Nephron progenitor cell (in vitro differentiated cells): Measurements from ENCODE around the gene HSF5.
A peak's percentile ranks its signal among the peaks of the same experiment; 100 is the strongest.
"Not testable (repeated sequence)": the region's sequence is repeated elsewhere in the genome, so short reads cannot be mapped to it uniquely, and the experiment has no call there.

Source experiments
- DNase-seq: peaks from one replicate; pipeline ENCODE4 v3.0.0; 2021
- H3K27ac Mint-ChIP-seq: 2 replicates; pipeline ENCODE4 v1.8.0; 2021; ENCODE audit warnings: mild to moderate bottlenecking, moderate library complexity, mixed read lengths
- H3K27me3 Mint-ChIP-seq: 2 replicates; pipeline ENCODE4 v1.8.0; 2021; ENCODE audit warnings: mild to moderate bottlenecking, low read depth, mixed read lengths; ENCODE audit not compliant: poor library complexity
- H3K36me3 Mint-ChIP-seq: 2 replicates; pipeline ENCODE4 v1.8.0; 2021; ENCODE audit warnings: low read depth, mixed read lengths
- H3K4me1 Mint-ChIP-seq: 2 replicates; pipeline ENCODE4 v1.8.0; 2021; ENCODE audit warnings: mixed read lengths
- H3K4me3 Mint-ChIP-seq: 2 replicates; pipeline ENCODE4 v1.8.0; 2021; ENCODE audit warnings: mild to moderate bottlenecking, moderate library complexity, mixed read lengths
- H3K9me3 Mint-ChIP-seq: 2 replicates; pipeline ENCODE4 v1.8.0; 2021; ENCODE audit warnings: mild to moderate bottlenecking, moderate library complexity, mixed read lengths
- TF ChIP-seq, protein P1 (sequence below): fragments of 200-600 bp; sonication (generic); IDR thresholded peaks from 2 replicates; pipeline ENCODE4 v1.5.0; 2021; ENCODE audit warnings: antibody characterized with exemption

Gene HSF5

DNA sequence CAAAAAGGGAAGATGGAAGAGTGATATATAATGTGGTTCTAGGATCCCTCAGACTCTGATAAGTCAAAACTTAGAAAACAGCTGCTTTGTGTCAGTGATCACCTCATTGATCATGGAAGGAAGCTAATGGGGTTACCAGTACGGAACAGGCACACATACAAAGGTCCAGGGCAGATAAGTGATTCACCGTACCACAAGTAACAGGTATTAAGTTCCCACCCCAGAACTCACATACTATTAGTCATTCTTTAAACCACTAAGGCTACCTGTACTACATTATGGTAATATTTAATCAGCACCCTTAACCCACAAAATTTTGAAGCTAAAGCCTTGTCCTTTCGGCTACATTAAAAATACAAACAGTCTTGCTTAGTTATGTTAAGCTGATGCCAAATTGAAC, 88.2 kb downstream of the HSF5 start:
- H3K4me3 Mint-ChIP-seq, result no peak overlapping the region
- H3K27me3 Mint-ChIP-seq, result no peaks in the 10 kb centered on the region
- no peak for DNase-seq
- TF ChIP-seq, protein P1, sequence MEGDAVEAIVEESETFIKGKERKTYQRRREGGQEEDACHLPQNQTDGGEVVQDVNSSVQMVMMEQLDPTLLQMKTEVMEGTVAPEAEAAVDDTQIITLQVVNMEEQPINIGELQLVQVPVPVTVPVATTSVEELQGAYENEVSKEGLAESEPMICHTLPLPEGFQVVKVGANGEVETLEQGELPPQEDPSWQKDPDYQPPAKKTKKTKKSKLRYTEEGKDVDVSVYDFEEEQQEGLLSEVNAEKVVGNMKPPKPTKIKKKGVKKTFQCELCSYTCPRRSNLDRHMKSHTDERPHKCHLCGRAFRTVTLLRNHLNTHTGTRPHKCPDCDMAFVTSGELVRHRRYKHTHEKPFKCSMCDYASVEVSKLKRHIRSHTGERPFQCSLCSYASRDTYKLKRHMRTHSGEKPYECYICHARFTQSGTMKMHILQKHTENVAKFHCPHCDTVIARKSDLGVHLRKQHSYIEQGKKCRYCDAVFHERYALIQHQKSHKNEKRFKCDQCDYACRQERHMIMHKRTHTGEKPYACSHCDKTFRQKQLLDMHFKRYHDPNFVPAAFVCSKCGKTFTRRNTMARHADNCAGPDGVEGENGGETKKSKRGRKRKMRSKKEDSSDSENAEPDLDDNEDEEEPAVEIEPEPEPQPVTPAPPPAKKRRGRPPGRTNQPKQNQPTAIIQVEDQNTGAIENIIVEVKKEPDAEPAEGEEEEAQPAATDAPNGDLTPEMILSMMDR, result no peak
- no peaks in the 10 kb centered on the region for H3K9me3 Mint-ChIP-seq
- no peaks in the 10 kb centered on the region for H3K36me3 Mint-ChIP-seq
- peaks cover 43% of the 10 kb centered on the region for H3K4me1 Mint-ChIP-seq
- H3K27ac Mint-ChIP-seq, result no peak overlapping the region

DNA sequence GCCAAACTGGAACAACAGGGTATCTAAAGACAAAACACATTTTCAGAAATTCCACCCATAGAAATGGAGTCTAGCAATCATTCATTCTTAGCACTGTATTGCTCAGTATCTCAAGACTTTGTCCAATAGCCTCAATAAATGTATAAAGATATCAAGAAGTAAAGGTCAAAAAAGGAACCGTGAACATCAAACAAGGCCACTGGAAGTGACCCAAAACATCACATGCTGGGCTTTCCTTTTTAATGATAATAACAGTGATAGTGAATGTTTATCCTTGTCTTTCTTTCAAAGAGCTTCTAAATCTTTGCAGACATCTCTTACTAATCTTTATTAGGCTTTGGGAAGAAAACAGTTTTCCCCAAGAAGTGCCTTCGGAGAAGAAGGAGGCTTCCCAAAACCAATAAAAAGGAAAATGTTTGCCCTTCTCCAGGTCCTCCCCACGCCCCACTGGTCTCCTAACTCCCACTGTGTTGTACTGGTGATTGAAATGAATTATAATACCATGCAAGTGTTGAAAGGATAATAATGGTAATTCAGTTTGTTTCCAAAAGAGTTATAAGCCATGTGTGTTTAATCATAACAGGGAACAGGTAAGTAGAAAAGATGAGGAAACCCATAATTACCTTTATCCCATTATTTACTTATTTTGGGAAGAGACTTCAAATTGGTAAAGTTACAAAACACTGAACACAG, 89.5 kb downstream of the HSF5 start:
- no peak overlapping the region for H3K4me3 Mint-ChIP-seq
- peaks cover 42% of the 10 kb centered on the region for H3K4me1 Mint-ChIP-seq
- no peak for DNase-seq
- H3K27ac Mint-ChIP-seq, result no peak overlapping the region
- no peaks in the 10 kb centered on the region for H3K9me3 Mint-ChIP-seq
- TF ChIP-seq, protein P1, result no peak
- H3K36me3 Mint-ChIP-seq, result no peaks in the 10 kb centered on the region
- H3K27me3 Mint-ChIP-seq, result no peaks in the 10 kb centered on the region

DNA sequence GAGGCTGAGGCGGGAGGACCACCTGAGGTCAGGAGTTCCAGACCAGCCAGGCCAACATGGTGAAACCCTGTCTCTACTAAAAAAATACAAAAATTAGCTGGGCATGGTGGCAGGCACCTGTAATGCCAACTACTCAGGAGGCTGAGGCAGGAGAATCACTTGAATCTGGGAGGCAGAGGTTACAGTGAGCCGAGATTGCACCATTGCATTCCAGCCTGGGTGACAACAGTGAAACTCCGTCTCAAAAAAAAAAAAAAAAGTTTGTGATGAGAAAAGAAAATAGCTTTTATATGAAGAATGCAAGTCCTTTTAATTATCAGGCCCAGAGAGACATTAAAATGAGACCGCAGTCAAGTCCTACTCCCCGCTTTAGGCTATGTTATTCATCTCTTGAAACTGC, 90.8 kb downstream of the HSF5 start:
- H3K27ac Mint-ChIP-seq, H3K4me3 Mint-ChIP-seq, DNase-seq, H3K27me3 Mint-ChIP-seq, H3K36me3 Mint-ChIP-seq, H3K9me3 Mint-ChIP-seq: not testable (repeated sequence)
- H3K4me1 Mint-ChIP-seq, result peaks cover 29% of the 10 kb centered on the region

DNA sequence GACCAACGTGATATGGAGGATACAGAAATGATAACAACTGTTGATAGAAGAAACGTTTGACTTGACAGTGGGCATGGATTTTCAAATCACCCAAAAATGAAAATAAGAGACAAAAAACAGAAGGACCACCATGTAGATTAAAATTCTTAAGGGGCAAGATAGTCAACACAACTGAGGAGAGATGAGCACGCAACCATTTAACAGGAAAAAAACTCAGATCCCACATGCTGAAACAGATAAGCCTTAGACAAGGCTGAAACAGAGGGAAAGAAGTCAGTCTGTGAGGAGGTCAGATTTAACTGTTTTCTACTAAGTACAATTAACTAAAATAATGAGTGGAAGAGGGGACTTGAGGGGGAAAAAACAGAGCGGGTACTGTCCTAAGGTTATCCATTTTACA, 92.0 kb downstream of the HSF5 start:
- Mint-ChIP-seq H3K9me3 (no peaks in the 10 kb centered on the region), H3K27ac (no peak overlapping the region), H3K36me3 (no peaks in the 10 kb centered on the region), H3K4me3 (no peak overlapping the region), H3K27me3 (no peaks in the 10 kb centered on the region), H3K4me1 (peaks cover 31% of the 10 kb centered on the region)
- no peak for DNase-seq
- TF ChIP-seq, protein P1, result no peak

DNA sequence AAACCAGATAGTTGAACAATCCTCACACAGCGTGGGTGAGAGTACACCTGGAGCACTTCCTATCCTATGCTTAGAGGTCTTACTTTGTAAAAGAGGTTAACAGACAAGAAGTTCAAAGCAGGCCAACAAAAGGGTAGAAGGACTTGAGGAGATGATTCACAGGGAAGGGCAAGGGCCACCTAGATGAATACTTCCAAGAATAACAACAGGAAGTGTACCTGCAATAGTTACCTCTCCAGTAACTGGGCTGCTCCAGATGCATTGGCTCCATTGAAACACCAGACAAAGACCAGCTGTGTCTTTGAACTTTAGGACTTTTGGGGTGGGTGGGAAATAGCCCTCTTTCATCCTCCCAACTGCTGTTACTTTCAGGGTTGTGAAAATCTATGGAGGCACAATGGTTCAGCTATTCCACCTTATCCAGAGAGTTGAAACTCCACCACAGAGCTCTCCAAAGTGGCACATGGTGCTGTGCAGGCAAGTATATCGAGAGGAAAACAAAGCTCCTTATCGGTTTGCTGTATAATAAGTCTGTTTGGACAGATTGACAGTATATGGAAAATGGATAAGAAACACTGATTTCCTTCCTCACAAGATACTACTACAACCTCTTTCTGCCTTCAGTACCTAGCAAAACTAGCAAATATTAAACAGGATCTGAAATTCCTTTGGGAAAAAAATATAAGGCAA, 93.5 kb downstream of the HSF5 start:
- Mint-ChIP-seq H3K9me3 (no peaks in the 10 kb centered on the region), H3K4me1 (peaks cover 32% of the 10 kb centered on the region), H3K4me3 (no peak overlapping the region), H3K36me3 (no peaks in the 10 kb centered on the region), H3K27ac (no peak overlapping the region), H3K27me3 (no peaks in the 10 kb centered on the region)
- no peak for DNase-seq
- TF ChIP-seq, protein P1, result no peak

DNA sequence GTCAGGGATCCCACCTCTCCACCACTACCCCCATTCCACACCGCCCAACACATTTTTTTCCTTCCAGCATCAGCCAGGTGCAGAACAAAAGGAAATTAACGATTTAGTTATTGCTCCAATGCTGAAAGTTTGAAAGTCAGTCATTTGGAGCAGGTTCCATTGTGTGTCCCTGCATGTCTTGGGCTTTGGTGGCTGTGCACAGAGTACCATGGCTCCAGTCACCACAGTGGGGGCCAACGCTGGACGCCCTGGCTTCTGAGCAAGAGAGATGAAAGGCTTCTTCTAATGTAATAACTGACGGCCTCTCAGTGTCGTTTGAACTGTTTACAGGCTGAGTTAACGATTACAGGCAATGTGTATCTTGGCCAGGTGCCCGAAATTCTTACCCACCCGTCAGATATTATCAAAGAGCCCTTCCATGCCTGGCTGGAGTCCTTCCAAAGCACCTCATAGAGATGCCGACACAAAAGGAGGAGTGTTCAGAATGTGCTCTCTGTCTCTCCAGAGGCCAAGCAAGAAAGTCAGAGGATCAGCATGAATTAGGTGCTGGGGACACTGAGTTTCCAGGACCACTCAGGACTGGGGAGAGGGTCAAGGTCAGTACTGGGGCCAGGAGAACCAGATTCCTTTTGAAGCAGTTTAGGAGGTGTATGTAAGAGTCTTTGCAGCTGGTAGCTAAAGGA, 96.8 kb downstream of the HSF5 start:
- Mint-ChIP-seq H3K4me1 (peaks cover 30% of the 10 kb centered on the region), H3K4me3 (no peak overlapping the region), H3K36me3 (no peaks in the 10 kb centered on the region), H3K27me3 (no peaks in the 10 kb centered on the region), H3K9me3 (no peaks in the 10 kb centered on the region), H3K27ac (peak overlapping the region; percentile 25)
- DNase-seq, result no peak
- TF ChIP-seq, protein P1, result no peak
